GM12878 (cell line): ENCODE data around the gene GALNT15.

ENCODE experiments used
- EP300 ChIP-seq, 2 experiments: fragments of 150-350 bp in 1 of 2; IDR thresholded peaks; 2 replicates each; pipeline ENCODE4 v1.6.1; 2011 to 2012; ENCODE audit warnings: low read depth in 2 of 2, low read length in 2 of 2, borderline replicate concordance in 1 of 2, improper control_type of control experiment in 1 of 2, inconsistent platforms in 1 of 2; ENCODE audit not compliant: control insufficient read depth in 1 of 2
- EZH2 ChIP-seq: IDR thresholded peaks from 2 replicates; pipeline ENCODE4 v1.6.1; 2012; ENCODE audit warnings: low read depth, mild to moderate bottlenecking, control low read depth, inconsistent platforms, low read length, borderline replicate concordance; ENCODE audit not compliant: control insufficient read depth
- GABPA ChIP-seq: IDR thresholded peaks from 2 replicates; pipeline ENCODE4 v1.6.1; 2014; ENCODE audit warnings: antibody characterized with exemption, low read depth, mild to moderate bottlenecking, inconsistent platforms
- MYC ChIP-seq: IDR thresholded peaks from 2 replicates; pipeline ENCODE4 v1.6.1; 2011; ENCODE audit warnings: mild to moderate bottlenecking, low read length, moderate library complexity, inconsistent platforms; ENCODE audit not compliant: insufficient read depth, insufficient replicate concordance, insufficient read length, severe bottlenecking
- POLR2AphosphoS2 ChIP-seq: IDR thresholded peaks from 2 replicates; pipeline ENCODE4 v1.6.1; 2011; ENCODE audit warnings: low read depth, mild to moderate bottlenecking, low read length, improper control_type of control experiment, moderate library complexity
- POLR2AphosphoS5 ChIP-seq: IDR thresholded peaks from 2 replicates; pipeline ENCODE4 v1.6.1; 2011; ENCODE audit warnings: mild to moderate bottlenecking, low read length, inconsistent platforms
- RAD51 ChIP-seq: fragments of 450-650 bp; IDR thresholded peaks from 2 replicates; pipeline ENCODE4 v1.6.1; 2016; ENCODE audit warnings: moderate library complexity, mild to moderate bottlenecking, inconsistent platforms

DNA sequence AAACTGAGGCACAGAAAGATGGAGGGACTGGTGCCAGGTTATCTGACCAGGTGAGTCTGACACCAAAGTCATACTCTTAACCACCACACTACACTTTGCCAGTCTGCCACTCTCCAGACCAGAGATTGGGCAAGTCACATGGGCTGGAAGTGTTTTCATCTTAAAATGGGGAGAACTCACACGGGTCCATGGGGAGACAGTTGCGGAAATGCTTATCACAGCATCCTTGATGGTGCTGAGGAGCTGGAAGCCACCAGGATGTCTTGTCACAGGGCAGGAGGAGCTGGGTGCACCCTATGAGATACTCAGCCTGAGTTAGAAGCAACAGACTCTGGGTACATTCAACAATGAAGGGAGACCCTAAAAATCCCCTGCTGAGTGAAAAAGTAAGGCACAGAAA is 4.8 kb downstream of the GALNT15 start:
- TF ChIP-seq RAD51: no peak
- TF ChIP-seq MYC: no peak
- no peak for TF ChIP-seq GABPA
- TF ChIP-seq EZH2: no peak
- TF ChIP-seq POLR2AphosphoS5: no peak
- TF ChIP-seq POLR2AphosphoS2: no peak
- no peak for TF ChIP-seq EP300 (IDR thresholded peaks at IDR 0.05; ENCODE audit: borderline replicate concordance in 1 of 2, control insufficient read depth in 1 of 2, low read depth in 2 of 2, low read length in 2 of 2)
